ENCODE measurements around the gene LIN54.

GRCh38 chr4:83010522-83011318, at the start of gene LIN54:
- TF ChIP-seq GABPA (IDR thresholded peaks at IDR 0.05 in 1 of 2, conservative IDR thresholded peaks at IDR 0.05 in 1 of 2) (peak in 1 of 2 donors; percentile 44), CTCF (IDR thresholded peaks at IDR 0.05; ENCODE audit: low read depth, low read length, missing input control) (no peak), MAX (IDR thresholded peaks at IDR 0.05) (no peak), RXRA (IDR thresholded peaks at IDR 0.05) (no peak), REST (IDR thresholded peaks at IDR 0.05) (no peak), RAD21 (IDR thresholded peaks at IDR 0.05) (peak in 1 of 2 donors; percentile 14), YY1 (IDR thresholded peaks at IDR 0.05) (peak; percentile 94), ATF3 (IDR thresholded peaks at IDR 0.05) (no peak), FOXA1 (IDR thresholded peaks at IDR 0.05) (no peak), SP1 (IDR thresholded peaks at IDR 0.05) (no peak)
